HCT116 (cell line): ENCODE results near the gene TXNDC15. TPM values are rescaled to one million over a fixed set of nuclear protein-coding genes. Genes with fewer than 3 reads are reported as not detected.

ENCODE experiments used
- ATAC-seq: fragments of 200-7000 bp; cut with Tn5 transposase; 2 replicates; pipeline ENCODE4 v1.9.1; 2020; ENCODE audit warnings: mild to moderate bottlenecking, moderate library complexity
- BruUV-seq: library from RNA; stranded (reverse); fragments of 400-500 nt; replicated peaks from 2 replicates; lab custom pipeline; 2021; lab: Mats Ljungman, UMichigan
- CTCF ChIA-PET: fragments of 300-600 bp; sonication (Branson Sonifier 250); formaldehyde crosslinking; loops from one replicate; lab custom pipeline; 2021; ENCODE audit warnings: antibody characterized with exemption; lab: Charles Lee
- POLR2A ChIA-PET: fragments of 300-600, 350-600 bp; sonication (Branson Sonifier 250); formaldehyde crosslinking; loops from one replicate; lab custom pipeline; 2021; ENCODE audit warnings: antibody characterized with exemption; lab: Charles Lee
- RAD21 ChIA-PET, 2 experiments: fragments of 300-600 bp; sonication (Branson Sonifier 250); formaldehyde crosslinking; loops; one replicate each; lab custom pipeline; 2023; ENCODE audit warnings: low total read pairs in 2 of 2; ENCODE audit not compliant: uncharacterized antibody in 2 of 2, unreplicated experiment in 2 of 2, low non-redundant PET in 1 of 2; lab: Charles Lee
- DNase-seq: peaks from one replicate; pipeline ENCODE4 v3.0.0-alpha.2; 2010; ENCODE audit warnings: low read depth, low spot score
- H2AFZ ChIP-seq: fragments of 200-600 bp; shearing (Covaris generic), sonication (generic); 2 replicates; pipeline ENCODE4 v1.6.1; 2017; ENCODE audit warnings: low read depth, mixed run types, mixed read lengths, antibody characterized with exemption, low read length; ENCODE audit not compliant: poor library complexity, severe bottlenecking
- H3K27ac ChIP-seq: 2 replicates; pipeline ENCODE4 v1.5.1; 2012; ENCODE audit warnings: low read depth, low read length
- H3K27me3 ChIP-seq: fragments of 200-600 bp; sonication (generic); 2 replicates; pipeline ENCODE4 v1.6.1; 2016; ENCODE audit warnings: mixed run types, low read length, mixed read lengths; ENCODE audit not compliant: insufficient read depth
- H3K36me3 ChIP-seq, 2 experiments: fragments of 200-500 bp in 1 of 2; fragments of 200-600 bp in 1 of 2; sonication (Bioruptor generic) in 1 of 2; sonication (generic) in 1 of 2; 2 replicates each; pipeline versions ENCODE4 v1.5.1 to v1.6.1; 2014 to 2016; ENCODE audit warnings: low read length in 2 of 2, inconsistent platforms in 1 of 2, mixed read lengths in 1 of 2, mixed run types in 1 of 2; ENCODE audit not compliant: insufficient read depth in 2 of 2, control insufficient read depth in 1 of 2
- H3K4me1 ChIP-seq, 2 experiments: fragments of 200-600 bp in 1 of 2; sonication (generic) in 1 of 2; 2 replicates each; pipeline versions ENCODE4 v1.5.1 to v1.6.1; 2012 to 2017; ENCODE audit warnings: low read length in 2 of 2, inconsistent platforms in 1 of 2, mild to moderate bottlenecking in 1 of 2, mixed read lengths in 1 of 2, mixed run types in 1 of 2, moderate library complexity in 1 of 2; ENCODE audit not compliant: insufficient read depth in 2 of 2, control insufficient read depth in 1 of 2
- H3K4me2 ChIP-seq: fragments of 200-600 bp; sonication (generic); 2 replicates; pipeline ENCODE4 v1.6.1; 2017; ENCODE audit warnings: mixed run types, low read length, mixed read lengths
- H3K4me3 ChIP-seq, 2 experiments: fragments of 200-600 bp in 1 of 2; sonication (generic) in 1 of 2; replicated peaks in 1 of 2; 2 replicates each; pipeline ENCODE4 v1.5.1; 2011 to 2016; ENCODE audit warnings: low read length in 2 of 2, control low read depth in 1 of 2, low read depth in 1 of 2, mild to moderate bottlenecking in 1 of 2, mixed read lengths in 1 of 2, mixed run types in 1 of 2
- H3K79me2 ChIP-seq: fragments of 200-600 bp; sonication (generic); 2 replicates; pipeline ENCODE4 v1.6.1; 2017; ENCODE audit warnings: mild to moderate bottlenecking, mixed run types, low read length, moderate library complexity, mixed read lengths; ENCODE audit not compliant: insufficient read depth
- H3K9ac ChIP-seq: fragments of 200-600 bp; sonication (generic); 2 replicates; pipeline ENCODE4 v1.6.1; 2016; ENCODE audit warnings: low read length, mixed read lengths
- H3K9me2 ChIP-seq: fragments of 200-600 bp; sonication (generic), shearing (Covaris generic); 2 replicates; pipeline ENCODE4 v1.6.1; 2017; ENCODE audit warnings: mixed run types, mild to moderate bottlenecking, moderate library complexity; ENCODE audit not compliant: insufficient read depth
- H3K9me3 ChIP-seq, 2 experiments: fragments of 200-500 bp in 1 of 2; fragments of 200-600 bp in 1 of 2; sonication (Bioruptor generic) in 1 of 2; sonication (generic) in 1 of 2; 2 replicates each; pipeline ENCODE4 v1.6.1; 2014 to 2017; ENCODE audit warnings: low read length in 2 of 2, mixed read lengths in 2 of 2, inconsistent platforms in 1 of 2, low read depth in 1 of 2, mild to moderate bottlenecking in 1 of 2, mixed run types in 1 of 2, moderate library complexity in 1 of 2; ENCODE audit not compliant: control insufficient read depth in 1 of 2, insufficient read depth in 1 of 2
- H4K20me1 ChIP-seq: fragments of 200-600 bp; sonication (generic), shearing (Covaris generic); 2 replicates; pipeline ENCODE4 v1.6.1; 2017; ENCODE audit warnings: mixed run types, mild to moderate bottlenecking, moderate library complexity; ENCODE audit not compliant: insufficient read depth
- EGR1 ChIP-seq: IDR thresholded peaks from 2 replicates; pipeline ENCODE4 v1.6.1; 2012; ENCODE audit warnings: low read depth
- ELF1 ChIP-seq: IDR thresholded peaks from 2 replicates; pipeline ENCODE4 v1.6.1; 2012; ENCODE audit warnings: low read depth, borderline replicate concordance
- FOSL1 ChIP-seq: IDR thresholded peaks from 2 replicates; pipeline ENCODE4 v1.6.1; 2012; ENCODE audit warnings: low read depth
- JUND ChIP-seq: IDR thresholded peaks from 2 replicates; pipeline ENCODE4 v1.6.1; 2012
- MAX ChIP-seq: IDR thresholded peaks from 2 replicates; pipeline ENCODE4 v1.6.1; 2012
- SP1 ChIP-seq: IDR thresholded peaks from 2 replicates; pipeline ENCODE4 v1.6.1; 2012; ENCODE audit warnings: low read depth
- SRF ChIP-seq: IDR thresholded peaks from 2 replicates; pipeline ENCODE4 v1.6.1; 2012; ENCODE audit warnings: low read depth
- TCF7L2 ChIP-seq: IDR thresholded peaks from 2 replicates; pipeline ENCODE4 v1.7.0; 2011; ENCODE audit warnings: borderline replicate concordance, inconsistent platforms; ENCODE audit not compliant: insufficient read depth, insufficient read length; ENCODE audit errors: extremely low read depth
- ZBTB33 ChIP-seq: IDR thresholded peaks from 2 replicates; pipeline ENCODE4 v1.6.1; 2011; ENCODE audit warnings: mild to moderate bottlenecking, low read length, moderate library complexity; ENCODE audit not compliant: insufficient replicate concordance; ENCODE audit errors: extremely low read depth
- intact Hi-C: fragments of 100-400 bp; cut with micrococcal nuclease; formaldehyde crosslinking; loops from 2 replicates; pipeline ENCODE4 v1.10.0; 2022
- total RNA-seq: library from RNA; stranded (reverse); gene quantifications from one replicate; pipeline ENCODE4 v1.2.1, GENCODE V29; 2021; ENCODE audit not compliant: unreplicated experiment
- TF ChIP-seq, protein P1 (sequence below): IDR thresholded peaks from 2 replicates; pipeline ENCODE4 v1.6.1; 2012

Gene TXNDC15
- total RNA-seq, 1 experiment from 2014 or later = 17.8 TPM

GRCh38 chr5:134944630-134945029, 70.5 kb downstream of the TXNDC15 start:
- no peak for TF ChIP-seq EGR1
- TF ChIP-seq ZBTB33 = no peak
- TF ChIP-seq JUND = no peak
- no peak for TF ChIP-seq SRF
- TF ChIP-seq MAX = no peak
- TF ChIP-seq ELF1 = no peak
- TF ChIP-seq FOSL1 = no peak
- no peak for TF ChIP-seq TCF7L2
- Histone ChIP-seq H3K4me3 (no peak overlapping the region), H3K4me2 (no peak overlapping the region), H3K9ac (no peak overlapping the region), H3K4me1 (no peaks in the 10 kb centered on the region), H4K20me1 (no peaks in the 10 kb centered on the region; the same call in 1 of the 2 replicates), H3K36me3 (no peaks in the 10 kb centered on the region), H3K9me3 (no peaks in the 10 kb centered on the region), H2AFZ (no peak overlapping the region), H3K79me2 (no peaks in the 10 kb centered on the region), H3K9me2 (no peaks in the 10 kb centered on the region), H3K27ac (no peak overlapping the region), H3K27me3 (no peaks in the 10 kb centered on the region)
- DNase-seq = no peak
- POLR2A ChIA-PET = no interaction called here
- ATAC-seq = no peak
- RAD21 ChIA-PET = no interaction called here
- no TSS peak for BruUV-seq
- intact Hi-C loops = no loop called here
- CTCF ChIA-PET = no interaction called here

- ChIA-PET POLR2A (no interaction called here), RAD21 (no interaction called here), CTCF (no interaction called here)
- H3K27ac ChIP-seq = no peak overlapping the region
- intact Hi-C loops = no loop called here
- no TSS peak for BruUV-seq
- H3K9me2 ChIP-seq = no peaks in the 10 kb centered on the region
- H3K4me3 ChIP-seq = no peak overlapping the region
- H3K36me3 ChIP-seq = no peaks in the 10 kb centered on the region
- no peak overlapping the region for H2AFZ ChIP-seq
- no peaks in the 10 kb centered on the region for H3K79me2 ChIP-seq
- no peak overlapping the region for H3K9ac ChIP-seq
- H3K4me1 ChIP-seq = no peaks in the 10 kb centered on the region
- H3K9me3 ChIP-seq = no peaks in the 10 kb centered on the region
- DNase-seq (no peak), ATAC-seq (no peak)
- H3K4me2 ChIP-seq = no peak overlapping the region
- no peaks in the 10 kb centered on the region; the same call in 1 of the 2 replicates for H4K20me1 ChIP-seq
- no peaks in the 10 kb centered on the region for H3K27me3 ChIP-seq
- TF ChIP-seq SP1 (no peak), JUND (no peak)
- TF ChIP-seq, protein P1, sequence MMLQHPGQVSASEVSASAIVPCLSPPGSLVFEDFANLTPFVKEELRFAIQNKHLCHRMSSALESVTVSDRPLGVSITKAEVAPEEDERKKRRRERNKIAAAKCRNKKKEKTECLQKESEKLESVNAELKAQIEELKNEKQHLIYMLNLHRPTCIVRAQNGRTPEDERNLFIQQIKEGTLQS = no peak
Measured at GRCh38 chr5:134945041-134945440, 70.9 kb downstream of the TXNDC15 start.
